Mesodermal cell (in vitro differentiated cells): ENCODE results near the gene MSANTD2.

Source experiments
- H3K27ac ChIP-seq: 2 replicates; pipeline ENCODE4 v1.7.0; 2013; ENCODE audit warnings: mild to moderate bottlenecking, low read depth, low read length, moderate library complexity; ENCODE audit not compliant: severe bottlenecking
- H3K36me3 ChIP-seq: 2 replicates; pipeline ENCODE4 v1.7.1; 2013; ENCODE audit warnings: mild to moderate bottlenecking, low read length, moderate library complexity; ENCODE audit not compliant: control insufficient read depth, insufficient read depth
- H3K4me1 ChIP-seq: one replicate; pipeline ENCODE4 v1.7.1; 2013; ENCODE audit warnings: mild to moderate bottlenecking, low read length; ENCODE audit not compliant: insufficient read depth, control insufficient read depth, poor library complexity, severe bottlenecking
- H3K4me3 ChIP-seq: 2 replicates; pipeline ENCODE4 v1.7.0; 2013; ENCODE audit warnings: low read length, control low read depth, mild to moderate bottlenecking; ENCODE audit not compliant: insufficient read depth, poor library complexity, severe bottlenecking; ENCODE audit errors: extremely low read depth
- H3K9me3 ChIP-seq: 2 replicates; pipeline ENCODE4 v1.7.1; 2013; ENCODE audit warnings: mild to moderate bottlenecking, low read length, moderate library complexity; ENCODE audit not compliant: control insufficient read depth
- WGBS, 2 experiments: methylation state at CpG; one replicate each; pipeline ENCODE4 v1.1.5; 2013; ENCODE audit warnings: missing lambda C conversion rate in 2 of 2; ENCODE audit not compliant: insufficient coverage in 2 of 2; 5-methylcytosine and 5-hydroxymethylcytosine counted together

Gene MSANTD2

GRCh38 chr11:124821995-124822730 lies 22.0 kb upstream of the MSANTD2 start:
- Histone ChIP-seq H3K36me3 (no peaks in the 10 kb centered on the region), H3K9me3 (no peaks in the 10 kb centered on the region), H3K4me1 (no peaks in the 10 kb centered on the region), H3K4me3 (no peak overlapping the region), H3K27ac (no peak overlapping the region)
- 83 to 99% methylated on average over 6 of the region's 6 CpGs for WGBS, 2 experiments

- H3K36me3 ChIP-seq, result no peaks in the 10 kb centered on the region
- H3K27ac ChIP-seq, result no peak overlapping the region
- no peaks in the 10 kb centered on the region for H3K9me3 ChIP-seq
- 100% methylated on average over 1 of the region's 3 CpGs; no CpG with 5 or more reads in 1 of the 2 experiments for WGBS, 2 experiments
- H3K4me3 ChIP-seq, result no peak overlapping the region
- H3K4me1 ChIP-seq, result peaks cover 10% of the 10 kb centered on the region
These were observed 16.8 kb upstream of the MSANTD2 start for GRCh38 chr11:124817036-124817435.

DNA sequence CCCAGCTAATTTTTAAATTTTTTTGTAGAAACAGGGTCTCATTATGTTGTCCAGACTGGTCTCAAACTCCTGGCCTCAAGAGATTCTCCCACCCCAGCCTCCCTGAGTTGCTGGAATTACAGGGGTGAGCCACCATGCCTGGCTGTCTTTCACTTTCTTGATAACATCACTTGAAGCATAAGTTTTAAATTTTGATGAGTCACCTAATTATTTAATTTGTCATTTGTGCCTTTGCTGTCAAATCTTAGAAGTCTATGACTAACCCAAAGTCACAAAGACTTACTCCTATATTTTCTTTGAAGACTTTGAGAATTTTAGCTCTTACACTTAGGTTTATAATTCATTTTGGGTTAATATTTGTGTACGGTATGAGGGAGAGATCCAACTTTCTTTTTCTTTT lies 14.5 kb upstream of the MSANTD2 start:
- Histone ChIP-seq H3K4me1 (peaks cover 10% of the 10 kb centered on the region), H3K9me3 (no peaks in the 10 kb centered on the region), H3K4me3 (no peak overlapping the region), H3K36me3 (no peaks in the 10 kb centered on the region), H3K27ac (no peak overlapping the region)
- WGBS, 2 experiments, result no CpG with 5 or more reads among the region's 1 CpG

GRCh38 chr11:124812876-124813275 lies 12.7 kb upstream of the MSANTD2 start:
- peaks cover 10% of the 10 kb centered on the region for H3K4me1 ChIP-seq
- H3K36me3 ChIP-seq, result no peaks in the 10 kb centered on the region
- 100% methylated on average over 1 of the region's 1 CpG for WGBS, 2 experiments
- no peak overlapping the region for H3K27ac ChIP-seq
- H3K9me3 ChIP-seq, result no peaks in the 10 kb centered on the region
- H3K4me3 ChIP-seq, result no peak overlapping the region

DNA sequence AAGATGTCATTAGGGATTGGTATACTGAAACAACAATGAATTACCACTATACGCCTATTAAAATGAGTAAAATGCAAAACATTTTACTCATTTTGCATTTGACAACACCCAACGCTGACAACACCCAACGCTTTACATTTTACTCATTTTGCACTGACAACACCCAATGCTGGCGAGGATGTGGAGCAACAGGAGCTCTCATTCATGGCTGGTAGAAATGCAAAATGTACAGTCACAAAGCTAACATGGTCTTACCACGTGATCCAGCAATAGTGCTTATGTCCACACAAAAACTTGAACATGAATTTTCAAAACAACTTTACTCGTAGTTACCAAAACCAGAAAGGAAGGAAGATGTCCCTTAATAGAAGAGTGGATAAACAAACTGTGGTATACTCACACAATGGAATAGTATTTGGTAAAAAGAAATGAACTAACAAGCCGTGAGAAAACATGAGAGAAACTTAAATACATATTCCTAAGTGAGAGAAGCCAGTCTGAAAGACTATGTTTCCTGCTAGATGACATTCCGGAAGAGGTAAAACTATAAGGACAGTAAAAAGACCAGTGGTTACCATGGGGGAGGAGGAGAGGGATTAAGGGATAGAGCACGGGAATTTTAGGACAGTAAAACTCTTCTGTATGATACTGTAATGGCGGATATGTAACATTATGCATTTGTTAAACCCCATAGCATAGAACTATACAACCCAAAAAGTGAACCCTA lies 11.4 kb upstream of the MSANTD2 start:
- 86 to 90% methylated on average over 3 of the region's 10 CpGs for WGBS, 2 experiments
- no peak overlapping the region for H3K27ac ChIP-seq

GRCh38 chr11:124807660-124808270 lies 7.6 kb upstream of the MSANTD2 start:
- H3K9me3 ChIP-seq, result no peaks in the 10 kb centered on the region
- H3K4me1 ChIP-seq, result peaks cover 5% of the 10 kb centered on the region
- H3K27ac ChIP-seq, result no peak overlapping the region
- H3K4me3 ChIP-seq, result no peak overlapping the region
- no peaks in the 10 kb centered on the region for H3K36me3 ChIP-seq
- 96 to 100% methylated on average over 3 to 6 of the region's 6 CpGs for WGBS, 2 experiments

More for the DNA sequence above, 11.4 kb upstream of the MSANTD2 start:
- no peaks in the 10 kb centered on the region for H3K36me3 ChIP-seq
- H3K9me3 ChIP-seq, result no peaks in the 10 kb centered on the region
- peaks cover 10% of the 10 kb centered on the region for H3K4me1 ChIP-seq
- no peak overlapping the region for H3K4me3 ChIP-seq

GRCh38 chr11:124807201-124807600 lies 7.0 kb upstream of the MSANTD2 start:
- Histone ChIP-seq H3K4me1 (no peaks in the 10 kb centered on the region), H3K36me3 (no peaks in the 10 kb centered on the region), H3K27ac (no peak overlapping the region), H3K4me3 (no peak overlapping the region), H3K9me3 (no peaks in the 10 kb centered on the region)
- WGBS, 2 experiments, result 96 to 100% methylated on average over 2 to 5 of the region's 5 CpGs

- no peaks in the 10 kb centered on the region for H3K36me3 ChIP-seq
- H3K4me1 ChIP-seq, result peaks cover 10% of the 10 kb centered on the region
- no peak overlapping the region for H3K27ac ChIP-seq
- no peak overlapping the region for H3K4me3 ChIP-seq
- WGBS, 2 experiments, result 80 to 100% methylated on average over 1 to 3 of the region's 3 CpGs
- H3K9me3 ChIP-seq, result no peaks in the 10 kb centered on the region
These were observed 4.7 kb upstream of the MSANTD2 start for GRCh38 chr11:124804884-124805283.

DNA sequence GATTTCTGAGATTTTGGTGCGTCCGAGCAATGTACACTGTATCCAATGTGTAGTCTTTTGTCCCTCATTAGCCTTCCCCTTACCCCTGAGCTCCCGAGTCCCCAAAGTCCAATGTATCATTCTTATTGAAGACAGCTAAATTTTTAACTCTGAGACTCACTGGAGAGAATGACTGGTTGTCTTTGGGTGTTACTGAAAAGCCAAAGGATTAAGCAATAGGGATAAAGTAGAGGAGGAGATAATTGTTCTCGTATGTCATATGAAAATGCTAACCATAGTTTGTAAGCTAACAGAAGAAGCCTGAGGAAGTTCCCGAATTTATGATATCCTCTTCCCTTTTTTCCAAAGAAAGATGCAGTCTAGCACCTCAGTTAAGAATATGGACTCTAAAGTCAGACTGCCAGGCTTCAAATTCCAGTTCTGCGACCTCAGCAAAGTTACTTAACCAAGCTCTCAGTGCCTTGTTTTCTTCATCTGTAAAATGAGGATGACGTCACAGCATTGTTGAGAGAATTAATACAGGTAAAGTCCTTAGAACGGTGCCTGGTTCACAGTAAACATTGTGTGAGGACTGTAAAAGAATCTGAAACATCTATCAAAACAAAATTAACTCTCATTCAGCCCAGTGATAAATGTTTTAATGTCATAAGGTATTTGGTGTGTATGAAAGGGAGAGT lies 1.6 kb upstream of the MSANTD2 start:
- H3K27ac ChIP-seq, result no peak overlapping the region
- 74 to 82% methylated on average over 3 to 4 of the region's 8 CpGs for whole genome bisulfite sequencing, 2 experiments
- peaks cover 10% of the 10 kb centered on the region for H3K4me1 ChIP-seq
- H3K36me3 ChIP-seq, result no peaks in the 10 kb centered on the region
- no peak overlapping the region for H3K4me3 ChIP-seq
- H3K9me3 ChIP-seq, result no peaks in the 10 kb centered on the region

DNA sequence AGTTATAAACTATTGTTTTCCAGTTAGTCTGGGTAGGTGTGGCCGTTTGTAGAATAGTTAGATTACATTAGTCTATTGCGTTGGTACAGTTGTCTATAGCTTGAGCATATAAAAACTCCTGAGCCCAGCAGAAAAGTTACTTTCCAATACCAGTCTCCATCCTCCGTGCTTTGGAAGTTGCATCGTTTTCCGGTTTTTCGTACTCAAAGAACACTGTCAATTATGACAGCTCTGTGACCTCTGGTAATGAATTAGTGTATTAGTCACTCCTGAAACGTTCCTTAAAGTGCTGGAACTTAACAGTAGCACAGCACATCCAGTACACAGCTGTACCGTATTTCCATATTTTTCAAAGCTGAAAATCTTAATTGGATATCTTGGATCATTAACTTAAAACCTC lies 808 bp upstream of the MSANTD2 start:
- H3K9me3 ChIP-seq, result no peaks in the 10 kb centered on the region
- 0 to 36% methylated on average over 1 to 5 of the region's 8 CpGs for WGBS, 2 experiments
- H3K27ac ChIP-seq, result peak overlapping the region; percentile 95
- peaks cover 10% of the 10 kb centered on the region for H3K4me1 ChIP-seq
- H3K36me3 ChIP-seq, result peaks cover 4% of the 10 kb centered on the region
- peak overlapping the region; percentile 68 for H3K4me3 ChIP-seq
